Right lobe of liver (tissue), 6 donors: ENCODE measurements around the gene ACOX3. TPM values are rescaled to one million over a fixed set of nuclear protein-coding genes. Genes with fewer than 3 reads are reported as not detected.
A peak's percentile ranks its signal among the peaks of the same experiment; 100 is the strongest.

ENCODE experiments used
- ATAC-seq, 4 donors: fragments of 200-7000 bp; cut with Tn5 transposase; one replicate each; pipeline ENCODE4 v1.9.1; 2020; ENCODE audit warnings: mild to moderate bottlenecking in 4 of 4, moderate library complexity in 4 of 4
- DNase-seq, 3 donors: peaks; one replicate each; pipeline ENCODE4 v3.0.0-alpha.2; 2020
- H3K27ac ChIP-seq, 3 donors: fragments of 200-600 bp; one replicate each; pipeline ENCODE4 v1.8.0; 2022
- H3K27me3 ChIP-seq, 2 donors: fragments of 200-600 bp; one replicate each; pipeline ENCODE4 v1.8.0; 2022
- H3K36me3 ChIP-seq, 4 donors: fragments of 200-600 bp; sonication (generic) in 1 of 4; one replicate each; pipeline versions ENCODE4 v1.5.1 to v1.8.0; 2017 to 2022; ENCODE audit warnings: control low read depth in 1 of 4
- H3K4me1 ChIP-seq, 4 donors: fragments of 200-600 bp; sonication (generic) in 1 of 4; one replicate each; pipeline versions ENCODE4 v1.5.1 to v1.8.0; 2017 to 2022; ENCODE audit warnings: control low read depth in 1 of 4
- H3K4me3 ChIP-seq, 3 donors: fragments of 200-600 bp; one replicate each; pipeline ENCODE4 v1.8.0; 2022
- H3K9me3 ChIP-seq, 4 donors: fragments of 200-600 bp; sonication (generic) in 1 of 4; one replicate each; pipeline versions ENCODE4 v1.5.1 to v1.8.0; 2017 to 2022; ENCODE audit warnings: control low read depth in 1 of 4
- POLR2A ChIP-seq: fragments of 450-650 bp; IDR thresholded peaks from one replicate; pipeline ENCODE4 v1.6.1; 2017; ENCODE audit warnings: antibody characterized with exemption, mild to moderate bottlenecking
- WGBS: methylation state at CpG from one replicate; pipeline ENCODE4 v1.1.6; 2018; ENCODE audit warnings: low coverage, low lambda C conversion rate; ENCODE audit not compliant: insufficient coverage; ENCODE audit errors: missing lambda C conversion rate; 5-methylcytosine and 5-hydroxymethylcytosine counted together
- intact Hi-C, 2 donors: fragments of 100-400 bp; cut with DNase I; formaldehyde crosslinking; loops; one replicate each; pipeline versions ENCODE4 v1.11.2 to v1.14.1; 2022
- total RNA-seq, 6 experiments: library from RNA; depleted of rRNA in 2 of 6; stranded (reverse); fragments of >200 nt in 2 of 6; fragmentation: NEBNext Ultra II Directional in 3 of 6; extraction: Animal tissue kit (Norgen Biotek cat#: 25700) in 3 of 6; gene quantifications; one replicate each; pipeline versions ENCODE4 v1.1.0 to v1.2.4, GENCODE V29; 2016 to 2023
- TF ChIP-seq, protein P1 (sequence below), 4 donors: fragments of 200-600 bp in 3 of 4; fragments of 450-650 bp in 1 of 4; IDR thresholded peaks; one replicate each; pipeline versions ENCODE4 v1.5.1 to v1.8.0; 2016 to 2022; ENCODE audit warnings: antibody characterized with exemption in 4 of 4, mild to moderate bottlenecking in 2 of 4
- donor health status: DM: no; HTN: yes; CAD: no.
- donor health status: DM: no; HTN: no; CAD: no.
- donor health status: DM: no; HTN: no; CAD: no.
- donor health status: DM: no; HTN: yes; CAD: no.
- donor health status: DM: no; HTN: yes; CAD: no.

The ACOX3 gene
- total RNA-seq, 6 experiments from 2014 or later = 18.5 to 36.9 (median 21.9) TPM

DNA sequence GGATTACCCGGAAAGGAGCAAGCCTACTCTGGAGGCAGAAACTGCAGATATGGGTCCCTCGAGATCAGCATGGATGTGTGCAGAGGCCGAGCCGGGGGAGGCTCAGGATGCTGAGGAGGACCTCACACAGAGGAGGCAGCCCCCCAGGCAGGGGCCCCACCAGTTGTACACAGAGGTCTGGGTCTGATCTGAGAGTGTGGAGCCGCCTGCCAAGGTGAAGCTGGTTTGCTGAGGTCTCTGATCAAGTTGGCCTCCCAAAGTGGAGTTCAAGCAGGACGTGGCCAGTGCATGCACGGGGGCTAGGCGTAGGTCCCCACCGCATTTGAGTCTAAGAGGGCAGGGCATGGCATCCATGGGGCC, 35.0 kb downstream of the ACOX3 start:
- DNase-seq (no peak), ATAC-seq (no peak)
- H3K36me3 ChIP-seq = peaks cover 0 to 18% (median 0%) of the 10 kb centered on the region in 4 donors
- H3K9me3 ChIP-seq = no peaks in the 10 kb centered on the region
- H3K4me1 ChIP-seq = no peaks in the 10 kb centered on the region
- no peak overlapping the region for H3K4me3 ChIP-seq
- intact Hi-C loops = loop anchor here (5.0 to 10.0 kb wide), 3 partner anchors 163 to 231 kb away; no protein-coding TSS in a partner anchor
- WGBS = 100% methylated on average over 2 of the region's 9 CpGs
- TF ChIP-seq, protein P1, sequence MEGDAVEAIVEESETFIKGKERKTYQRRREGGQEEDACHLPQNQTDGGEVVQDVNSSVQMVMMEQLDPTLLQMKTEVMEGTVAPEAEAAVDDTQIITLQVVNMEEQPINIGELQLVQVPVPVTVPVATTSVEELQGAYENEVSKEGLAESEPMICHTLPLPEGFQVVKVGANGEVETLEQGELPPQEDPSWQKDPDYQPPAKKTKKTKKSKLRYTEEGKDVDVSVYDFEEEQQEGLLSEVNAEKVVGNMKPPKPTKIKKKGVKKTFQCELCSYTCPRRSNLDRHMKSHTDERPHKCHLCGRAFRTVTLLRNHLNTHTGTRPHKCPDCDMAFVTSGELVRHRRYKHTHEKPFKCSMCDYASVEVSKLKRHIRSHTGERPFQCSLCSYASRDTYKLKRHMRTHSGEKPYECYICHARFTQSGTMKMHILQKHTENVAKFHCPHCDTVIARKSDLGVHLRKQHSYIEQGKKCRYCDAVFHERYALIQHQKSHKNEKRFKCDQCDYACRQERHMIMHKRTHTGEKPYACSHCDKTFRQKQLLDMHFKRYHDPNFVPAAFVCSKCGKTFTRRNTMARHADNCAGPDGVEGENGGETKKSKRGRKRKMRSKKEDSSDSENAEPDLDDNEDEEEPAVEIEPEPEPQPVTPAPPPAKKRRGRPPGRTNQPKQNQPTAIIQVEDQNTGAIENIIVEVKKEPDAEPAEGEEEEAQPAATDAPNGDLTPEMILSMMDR (IDR thresholded peaks at IDR 0.05) = no peak
- TF ChIP-seq POLR2A = no peak
- no peak overlapping the region for H3K27ac ChIP-seq
- no peaks in the 10 kb centered on the region for H3K27me3 ChIP-seq

DNA sequence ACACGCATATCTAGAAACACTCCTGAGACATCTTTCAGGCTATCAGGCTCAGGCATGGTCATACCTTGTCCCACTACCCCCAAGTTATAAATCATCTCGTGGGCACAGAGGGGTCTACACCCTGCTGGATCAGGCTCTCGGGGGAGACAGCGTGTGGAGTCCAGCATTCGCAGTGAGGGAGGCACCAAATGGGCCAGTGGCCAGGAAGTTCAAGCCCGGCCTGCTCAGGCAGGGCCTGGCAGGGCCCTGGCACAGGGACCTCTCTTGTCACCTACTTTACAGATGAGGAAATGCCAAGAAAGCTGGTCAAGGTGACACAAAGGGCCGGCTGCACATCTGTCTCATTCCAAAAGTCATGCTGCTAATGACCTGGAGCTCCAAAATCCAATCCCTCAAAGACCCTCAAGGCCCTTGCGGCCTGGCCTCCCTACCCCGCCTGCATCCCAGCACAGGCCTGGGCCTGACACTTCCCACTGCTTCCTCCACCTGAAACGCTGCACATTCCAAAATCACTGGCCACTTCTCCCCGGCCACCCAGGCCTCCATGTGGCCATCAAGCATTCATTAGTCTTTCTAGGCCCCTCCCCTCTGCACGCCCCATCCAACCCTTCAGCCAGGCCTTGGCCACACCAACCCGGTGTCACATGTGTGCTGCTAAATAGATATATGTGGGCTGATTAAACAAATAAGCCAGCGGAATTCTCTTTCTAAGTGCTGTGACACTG, 35.6 kb downstream of the ACOX3 start:
- H3K27me3 ChIP-seq = no peaks in the 10 kb centered on the region
- intact Hi-C loops = loop anchor here (5.0 to 10.0 kb wide), 3 partner anchors 163 to 230 kb away; no protein-coding TSS in a partner anchor
- H3K4me1 ChIP-seq = no peaks in the 10 kb centered on the region
- peaks cover 0 to 18% (median 0%) of the 10 kb centered on the region in 4 donors for H3K36me3 ChIP-seq
- no peaks in the 10 kb centered on the region for H3K9me3 ChIP-seq
- WGBS = 50% methylated on average over 6 of the region's 14 CpGs
- no peak overlapping the region for H3K4me3 ChIP-seq
- no peak for DNase-seq
- TF ChIP-seq, protein P1 (IDR thresholded peaks at IDR 0.05) = no peak
- no peak for TF ChIP-seq POLR2A
- ATAC-seq = no peak
- H3K27ac ChIP-seq = no peak overlapping the region

DNA sequence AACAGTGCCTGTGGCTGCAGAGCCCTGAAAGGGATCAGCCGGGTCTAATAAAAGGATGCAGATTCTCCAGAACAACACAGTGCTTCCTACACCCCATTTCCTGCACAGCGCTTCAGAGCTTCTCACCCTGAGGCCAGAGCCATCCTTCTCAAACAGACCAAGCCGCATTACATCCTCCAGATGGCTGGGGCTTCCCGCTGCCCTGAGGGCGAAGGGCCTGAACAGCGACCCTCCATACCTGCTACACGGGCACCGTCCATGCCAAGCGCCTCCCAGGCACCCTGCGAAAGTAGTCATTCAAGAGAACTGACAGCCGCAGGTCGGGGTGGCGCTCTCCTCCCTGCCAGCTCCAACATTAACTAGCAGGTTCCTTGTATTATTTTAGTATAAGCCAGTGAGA, 36.5 kb downstream of the ACOX3 start:
- Histone ChIP-seq H3K36me3 (peaks cover 0 to 15% (median 1%) of the 10 kb centered on the region in 4 donors), H3K27me3 (no peaks in the 10 kb centered on the region), H3K9me3 (no peaks in the 10 kb centered on the region), H3K27ac (no peak overlapping the region), H3K4me1 (no peaks in the 10 kb centered on the region), H3K4me3 (no peak overlapping the region)
- DNase-seq (no peak), ATAC-seq (no peak)
- TF ChIP-seq, protein P1 (IDR thresholded peaks at IDR 0.05) = no peak
- TF ChIP-seq POLR2A = no peak
- 68% methylated on average over 11 of the region's 13 CpGs for WGBS
- intact Hi-C loops = loop anchor here in 1 of 2 donors (10.0 kb wide), 1 partner anchor 229 kb away; no protein-coding TSS in a partner anchor

DNA sequence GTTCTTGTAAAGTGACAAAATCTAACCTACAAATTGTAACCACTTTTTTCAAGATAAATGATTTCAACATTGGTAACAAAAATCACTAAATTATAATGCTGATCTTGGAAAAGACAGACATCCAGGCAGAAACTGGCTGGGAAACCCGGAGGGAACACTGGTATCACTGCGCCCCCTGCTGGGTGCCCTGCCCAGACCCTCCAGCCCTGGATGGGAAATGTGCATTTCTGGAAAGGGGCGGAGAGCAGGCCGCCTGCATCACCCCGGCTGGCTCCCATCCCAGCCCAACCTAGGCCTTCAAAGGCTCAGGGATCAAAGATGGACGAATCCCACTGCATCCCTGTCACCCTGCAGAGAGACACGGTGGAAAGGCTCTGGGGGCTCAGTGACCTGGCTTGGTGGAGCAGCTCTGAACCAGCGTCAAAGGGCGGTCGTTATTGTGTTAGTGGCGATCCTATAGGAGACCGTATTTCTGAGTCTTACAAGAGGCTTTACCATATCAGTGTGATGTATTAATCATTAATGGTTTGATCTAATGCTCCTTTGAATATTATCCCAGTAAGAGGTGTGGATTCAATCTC, 37.3 kb downstream of the ACOX3 start:
- intact Hi-C loops = loop anchor here in 1 of 2 donors (10.0 kb wide), 1 partner anchor 228 kb away; no protein-coding TSS in a partner anchor

More for the DNA sequence above, 37.3 kb downstream of the ACOX3 start:
- no peaks in the 10 kb centered on the region for H3K27me3 ChIP-seq
- peak; percentile 95 to 99 (median 98) for ATAC-seq
- DNase-seq = peak; percentile 83 to 89 (median 88)
- no peak overlapping the region for H3K27ac ChIP-seq
- 56% methylated on average over 8 of the region's 12 CpGs for WGBS
- TF ChIP-seq, protein P1 (IDR thresholded peaks at IDR 0.05) = peak; percentile 90 to 94 (median 92)
- no peak for TF ChIP-seq POLR2A
- no peaks in the 10 kb centered on the region for H3K4me1 ChIP-seq
- H3K4me3 ChIP-seq = no peak overlapping the region
- peaks cover 0 to 13% (median 3%) of the 10 kb centered on the region in 4 donors for H3K36me3 ChIP-seq
- H3K9me3 ChIP-seq = no peaks in the 10 kb centered on the region
